Hematopoietic multipotent progenitor cell treated with erythropoietin and hydrocortisone succinate and interleukin-3 and kit ligand, for 4 days (in vitro differentiated cells): ENCODE measurements around the gene KLHL14.
"Not testable (repeated sequence)": the region's sequence is repeated elsewhere in the genome, so short reads cannot be mapped to it uniquely, and the experiment has no call there.

Experiments used
- DNase-seq: peaks from one replicate; pipeline ENCODE4 v3.0.0-alpha.2; 2015

KLHL14 gene

DNA sequence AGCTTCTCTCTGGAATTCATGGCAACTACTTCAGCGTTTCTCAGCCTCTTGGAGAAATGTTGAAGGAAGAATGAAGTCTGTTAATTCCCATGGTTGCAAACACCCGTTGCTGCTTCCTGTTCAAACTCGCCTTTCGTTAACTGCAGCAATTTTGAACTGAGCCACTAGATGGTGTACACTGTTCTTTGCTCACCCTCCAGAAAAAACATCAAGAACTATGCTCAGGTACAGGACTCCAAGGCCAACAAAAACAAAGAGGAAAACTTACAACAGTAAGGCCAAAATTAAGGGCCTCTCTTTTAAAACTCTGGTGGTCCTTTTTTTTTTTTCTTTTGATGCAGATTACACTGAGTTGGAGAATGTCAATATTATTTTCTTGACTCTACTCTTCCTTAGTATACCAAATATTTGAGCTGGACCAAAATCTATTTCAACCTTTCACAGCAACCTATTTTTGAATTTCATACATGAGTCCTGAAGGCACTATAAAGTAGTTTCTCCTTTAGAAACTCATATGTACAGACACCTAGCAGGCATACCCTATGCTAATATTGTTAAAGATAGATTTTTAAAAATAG lies 58.2 kb downstream of the KLHL14 start:
- peak; percentile 76 for DNase-seq

DNA sequence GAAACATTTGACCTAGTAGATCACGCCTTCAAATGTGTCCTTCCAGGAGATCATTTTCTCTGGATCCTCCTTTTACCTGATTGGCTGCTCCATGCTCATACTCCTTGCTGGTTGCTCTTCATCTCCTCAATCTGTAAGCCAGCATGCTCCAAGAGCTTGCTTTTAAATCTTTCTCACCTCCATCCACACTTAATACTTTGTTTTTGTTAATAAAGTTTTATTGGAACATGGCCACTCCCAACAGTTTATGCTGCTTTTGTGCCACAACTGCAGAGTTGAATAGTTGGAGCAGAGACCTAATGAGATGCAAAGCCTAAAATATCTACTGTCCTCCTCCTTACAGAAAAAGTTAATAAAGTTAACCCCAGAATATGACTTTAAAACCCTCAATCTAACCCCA lies 60.0 kb downstream of the KLHL14 start:
- DNase-seq = no peak

GRCh38 chr18:32711862-32712261 lies 61.0 kb downstream of the KLHL14 start:
- no peak for DNase-seq

DNA sequence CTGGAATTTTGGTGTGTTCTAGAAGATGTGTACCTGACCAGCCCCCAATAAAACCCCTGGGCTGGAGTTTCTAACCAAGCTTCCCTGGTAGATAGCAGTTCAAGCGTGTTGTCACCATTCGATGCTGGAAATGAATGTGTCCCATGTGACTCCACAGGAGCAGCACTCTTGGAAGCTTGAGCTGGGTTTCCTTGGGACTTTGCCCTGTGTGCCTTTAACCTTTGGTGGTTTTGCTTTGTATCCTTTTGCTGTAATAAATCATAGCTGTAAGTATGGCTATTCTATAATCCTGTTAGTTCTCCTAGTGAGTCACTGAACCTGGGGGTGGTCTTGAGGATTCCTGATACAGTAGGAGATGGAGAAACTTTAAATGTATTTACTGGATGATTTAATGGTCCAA lies 65.2 kb downstream of the KLHL14 start:
- no peak for DNase-seq

DNA sequence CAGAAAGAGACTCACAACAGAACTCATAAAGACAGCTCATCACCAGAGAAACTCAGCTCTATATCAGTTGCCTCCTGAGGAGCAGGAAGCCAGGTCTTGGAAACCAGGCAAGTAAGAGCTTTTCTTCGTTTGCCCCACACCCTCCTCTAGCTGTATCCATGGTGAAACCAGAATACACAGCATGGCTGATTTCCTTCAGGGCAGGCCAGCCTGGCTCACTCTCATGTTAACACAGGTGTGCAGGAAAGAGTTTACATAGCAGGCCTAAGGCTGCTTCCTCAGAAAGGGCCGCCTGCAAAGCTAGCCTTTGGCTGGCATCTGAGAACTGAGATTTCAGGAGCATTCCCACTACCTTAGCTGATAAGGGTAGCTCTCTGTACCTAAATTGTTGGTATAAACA lies 65.7 kb downstream of the KLHL14 start:
- no peak for DNase-seq

DNA sequence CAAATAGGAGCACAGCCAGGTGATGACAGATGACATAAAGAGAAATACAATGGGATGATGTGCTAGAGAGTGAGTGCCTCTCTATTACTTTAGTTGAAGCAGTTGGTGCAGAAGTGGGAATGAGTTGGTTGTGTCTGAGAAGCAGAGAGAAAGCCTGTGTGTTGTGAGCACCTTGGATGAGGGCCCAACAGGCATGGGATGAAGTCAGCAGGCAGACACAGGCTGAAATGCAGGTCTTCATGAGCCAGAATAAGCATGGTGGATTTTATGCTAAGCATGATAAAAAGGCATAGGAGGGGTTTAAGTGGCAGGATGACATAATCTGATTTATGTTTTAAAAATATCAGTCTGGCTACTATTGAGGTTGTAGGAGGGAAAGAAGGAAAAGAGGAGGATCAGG lies 71.5 kb downstream of the KLHL14 start:
- DNase-seq = no peak

- DNase-seq = no peak
These were observed 74.7 kb downstream of the KLHL14 start for GRCh38 chr18:32698153-32698552.

- DNase-seq = no peak
These were observed 76.4 kb downstream of the KLHL14 start for GRCh38 chr18:32696376-32696775.

DNA sequence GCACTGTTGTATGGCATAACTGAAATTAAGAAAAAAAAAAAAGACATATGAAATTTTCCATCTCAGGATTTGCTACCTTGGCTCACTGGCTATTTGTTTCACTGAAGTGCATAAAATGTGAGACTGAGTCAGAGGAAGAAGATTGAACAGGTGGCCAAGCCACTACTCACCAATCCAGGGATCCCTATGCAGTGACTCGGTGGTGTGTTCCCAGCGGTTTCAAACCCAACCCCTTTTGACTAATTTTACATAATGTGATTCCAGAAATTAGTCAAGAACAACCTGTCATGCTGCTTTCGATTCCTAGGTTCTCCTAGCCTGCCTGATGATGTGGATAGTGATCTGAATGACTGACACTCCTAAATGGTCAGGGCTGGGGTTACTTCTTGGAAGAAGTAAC lies 77.3 kb downstream of the KLHL14 start:
- DNase-seq = no peak

DNA sequence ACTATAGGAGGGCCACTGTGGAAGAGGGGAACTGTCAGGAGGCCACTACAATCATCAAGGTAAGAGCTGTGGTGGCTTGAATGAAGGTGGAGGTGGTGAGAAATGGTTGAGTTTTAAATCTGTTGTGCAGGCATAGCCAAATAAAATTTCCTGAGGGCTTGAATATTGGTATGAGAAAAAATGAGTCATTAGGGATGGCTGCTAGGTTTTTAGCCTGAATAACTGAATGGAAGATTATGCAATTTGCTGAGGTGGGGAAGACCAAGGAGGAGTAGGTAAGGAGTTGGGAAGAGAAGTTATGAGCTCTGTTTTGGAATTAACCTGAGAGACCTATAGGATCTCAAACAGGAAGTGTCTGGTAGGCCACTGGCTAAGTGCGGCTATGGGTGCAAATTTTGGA lies 84.0 kb downstream of the KLHL14 start:
- DNase-seq = no peak

GRCh38 chr18:32684940-32685339 lies 87.9 kb downstream of the KLHL14 start:
- no peak for DNase-seq

DNA sequence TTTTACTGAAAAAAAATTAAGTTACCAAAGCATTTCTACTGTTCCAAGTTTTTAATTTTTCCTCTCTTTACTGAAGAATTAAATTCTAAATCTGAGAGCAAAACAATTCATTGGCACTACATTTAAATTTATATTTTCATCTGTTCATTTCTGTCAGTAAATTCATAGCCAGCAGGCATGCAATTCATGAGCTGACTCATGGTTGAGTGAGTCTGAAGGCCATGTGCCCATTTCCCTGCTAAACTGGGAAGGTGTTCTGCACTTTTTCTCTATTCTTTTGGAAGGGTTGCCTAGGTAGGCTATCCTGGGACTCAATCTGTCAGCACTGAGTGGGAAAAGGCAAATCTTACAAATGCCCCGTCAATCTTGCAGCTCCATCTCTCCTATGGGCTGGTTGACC lies 88.7 kb downstream of the KLHL14 start:
- DNase-seq = no peak

GRCh38 chr18:32683044-32683443 lies 89.8 kb downstream of the KLHL14 start:
- no peak for DNase-seq

GRCh38 chr18:32677578-32677977 lies 95.2 kb downstream of the KLHL14 start:
- DNase-seq = no peak

DNA sequence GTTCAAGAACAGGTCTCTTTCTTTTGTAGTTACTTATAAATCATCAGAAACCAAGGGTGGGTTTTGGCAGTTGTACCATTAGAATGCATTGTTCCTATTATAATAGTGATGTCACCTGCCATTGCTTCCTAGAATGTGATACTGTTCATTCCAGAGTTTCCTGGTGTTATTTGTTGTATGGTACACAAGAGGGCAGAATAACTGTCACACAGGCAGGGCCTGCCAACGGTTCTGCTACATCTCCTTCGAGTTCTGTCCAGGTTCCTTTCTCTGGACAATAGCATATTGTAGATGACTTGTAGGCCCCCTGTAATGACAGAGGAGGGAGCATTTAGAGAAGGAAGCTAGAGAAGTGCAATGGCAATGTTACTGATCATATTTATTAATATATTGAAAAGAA lies 98.3 kb downstream of the KLHL14 start:
- peak; percentile 7 for DNase-seq

- no peak for DNase-seq
These were observed 100.4 kb downstream of the KLHL14 start for GRCh38 chr18:32672398-32672797.

DNA sequence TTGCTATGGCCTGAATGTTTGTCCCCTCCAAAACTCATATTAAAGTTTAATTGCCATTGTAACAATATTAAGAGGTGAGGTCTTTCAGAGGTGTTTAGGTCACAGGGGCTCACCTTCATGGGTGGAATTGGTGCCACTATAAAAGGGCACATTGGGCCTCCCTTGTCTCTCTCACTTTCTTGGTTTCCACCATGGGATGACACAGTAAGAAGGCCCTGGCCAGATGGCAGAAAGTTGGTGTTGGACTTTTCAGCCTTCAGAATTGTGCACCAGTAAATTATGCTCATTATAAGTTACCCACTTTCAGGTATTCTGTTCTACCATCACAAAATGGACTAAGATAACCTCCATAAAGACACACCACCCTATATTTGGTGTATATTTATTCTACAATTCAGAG lies 102.1 kb downstream of the KLHL14 start:
- DNase-seq = no peak

- peak; percentile 3 for DNase-seq
These were observed 103.2 kb downstream of the KLHL14 start for GRCh38 chr18:32669549-32670165.

DNA sequence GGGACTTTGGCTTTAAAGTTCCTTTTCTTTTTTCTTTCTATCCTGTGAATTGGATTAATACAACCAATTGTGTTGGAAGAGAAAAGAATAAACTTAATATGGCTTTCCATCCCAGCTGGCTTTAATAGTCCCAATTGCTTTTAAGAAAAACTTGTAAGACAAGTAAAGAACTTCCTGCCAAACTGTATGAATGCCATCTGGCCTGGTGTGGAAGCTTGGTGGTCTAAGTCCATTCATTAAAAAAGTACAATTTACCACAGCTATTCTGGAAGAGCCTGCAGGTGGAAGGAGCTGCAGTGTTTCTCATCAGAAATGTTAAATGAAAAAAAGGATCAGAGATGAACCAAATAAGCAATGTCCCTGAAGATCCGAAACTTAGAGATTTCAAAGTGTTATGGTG lies 103.9 kb downstream of the KLHL14 start:
- no peak for DNase-seq

GRCh38 chr18:32661486-32662299 lies 111.1 kb downstream of the KLHL14 start:
- DNase-seq = no peak

- DNase-seq = not testable (repeated sequence)
These were observed 118.3 kb downstream of the KLHL14 start for GRCh38 chr18:32654507-32654906.

DNA sequence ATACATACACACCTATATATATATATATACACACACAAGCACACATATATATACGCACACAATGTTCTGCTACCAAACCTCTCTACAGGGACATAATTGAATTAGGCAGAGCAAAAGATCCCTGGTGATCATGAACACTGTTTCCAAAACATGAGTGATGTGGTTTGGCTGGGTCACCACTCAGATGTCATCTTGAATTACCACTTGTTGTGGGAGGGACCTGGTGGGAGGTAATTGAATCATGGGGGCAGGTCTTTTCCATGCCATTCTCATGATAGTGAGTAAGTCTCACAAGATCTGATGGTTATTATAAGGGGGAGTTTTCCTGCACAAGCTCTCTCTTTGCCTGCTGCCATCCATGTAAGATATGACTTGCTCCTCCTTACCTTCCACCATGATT lies 135.2 kb downstream of the KLHL14 start:
- not testable (repeated sequence) for DNase-seq

GRCh38 chr18:32637226-32637625 lies 135.6 kb downstream of the KLHL14 start:
- no peak for DNase-seq

- no peak for DNase-seq
These were observed 137.9 kb downstream of the KLHL14 start for GRCh38 chr18:32634876-32635431.
